HG03442 (cell line): Measurements from ENCODE around the gene SHISA6.
"Not testable (repeated sequence)": the region's sequence is repeated elsewhere in the genome, so short reads cannot be mapped to it uniquely, and the experiment has no call there.

Source experiments
- ATAC-seq: cut with Tn5 transposase; IDR thresholded peaks from one replicate; pipeline ENCODE4 v1.9.1; 2021; ENCODE audit warnings: mild to moderate bottlenecking, moderate library complexity; ENCODE audit not compliant: unreplicated experiment

Gene SHISA6

DNA sequence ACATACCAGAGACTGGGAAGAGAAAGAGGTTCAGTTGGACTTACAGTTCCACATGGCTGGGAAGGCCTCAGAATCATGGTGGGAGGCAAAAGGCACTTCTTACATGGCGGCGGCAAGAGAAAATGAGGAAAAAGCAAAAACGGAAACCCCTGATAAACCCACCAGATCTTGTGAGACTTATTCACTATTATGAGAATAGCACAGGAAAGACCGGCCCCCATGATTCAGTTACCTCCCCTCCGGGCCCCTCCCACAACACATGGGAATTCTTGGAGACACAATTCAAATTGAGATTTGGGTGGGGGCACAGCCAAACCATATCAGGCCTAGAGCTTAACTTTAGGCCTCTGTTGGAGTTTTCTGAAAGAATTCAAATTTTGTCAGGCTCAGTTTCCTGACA lies 60.9 kb downstream of the SHISA6 start:
- not testable (repeated sequence) for ATAC-seq

GRCh38 chr17:11302401-11303186 lies 61.6 kb downstream of the SHISA6 start:
- ATAC-seq: no peak

DNA sequence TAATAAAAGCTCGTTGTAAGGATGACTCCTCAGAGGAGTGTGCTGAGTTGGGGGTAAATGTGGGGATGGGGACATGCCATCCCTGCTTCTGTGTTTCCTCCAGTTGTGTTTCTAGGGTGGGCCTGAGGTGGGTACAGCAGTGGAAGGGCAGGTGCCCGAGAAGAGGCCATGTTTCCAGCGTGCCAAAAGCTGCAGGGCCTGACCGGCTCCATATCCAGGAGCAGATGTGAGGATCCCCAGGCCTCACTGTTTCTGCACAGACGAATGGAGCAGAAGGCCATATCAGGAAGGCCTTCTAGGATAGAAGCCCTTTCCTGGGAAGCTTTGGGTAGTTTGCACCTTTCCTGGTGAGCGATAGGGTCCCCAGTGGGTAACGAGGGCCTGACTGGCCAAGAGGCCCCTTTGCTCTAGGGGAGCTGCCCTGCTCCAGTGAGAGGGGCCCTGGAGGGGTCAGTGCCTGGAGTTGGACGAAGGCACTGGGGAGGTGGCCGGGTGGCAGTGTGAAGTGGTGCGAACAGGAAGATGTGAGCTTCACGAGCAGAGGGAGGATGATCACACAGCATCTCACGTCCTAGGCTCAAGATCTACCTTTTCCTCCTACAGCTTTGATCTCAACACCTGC lies 62.9 kb downstream of the SHISA6 start:
- ATAC-seq: no peak

GRCh38 chr17:11304568-11304967 lies 63.6 kb downstream of the SHISA6 start:
- no peak for ATAC-seq

GRCh38 chr17:11305524-11305923 lies 64.5 kb downstream of the SHISA6 start:
- ATAC-seq: no peak

GRCh38 chr17:11308531-11308930 lies 67.5 kb downstream of the SHISA6 start:
- ATAC-seq: no peak

DNA sequence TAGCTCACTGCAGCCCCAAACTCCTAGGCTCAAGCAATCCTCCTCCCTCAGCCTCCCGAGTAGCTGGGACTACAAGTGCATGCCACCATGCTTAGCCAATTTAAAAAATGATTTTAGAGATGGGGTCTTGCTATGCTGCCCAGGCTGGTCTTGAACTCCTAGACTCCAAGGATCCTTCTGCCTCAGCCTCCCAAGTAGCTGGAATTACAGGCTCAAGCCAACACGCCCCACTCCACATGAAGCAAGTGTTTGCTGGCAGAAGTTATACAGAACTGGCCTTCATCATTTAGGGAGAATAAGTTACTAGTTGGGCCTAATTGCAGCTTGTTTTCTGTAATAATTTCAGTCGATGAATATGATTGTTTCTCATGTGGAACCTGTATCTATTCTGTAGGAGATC lies 68.0 kb downstream of the SHISA6 start:
- no peak for ATAC-seq

DNA sequence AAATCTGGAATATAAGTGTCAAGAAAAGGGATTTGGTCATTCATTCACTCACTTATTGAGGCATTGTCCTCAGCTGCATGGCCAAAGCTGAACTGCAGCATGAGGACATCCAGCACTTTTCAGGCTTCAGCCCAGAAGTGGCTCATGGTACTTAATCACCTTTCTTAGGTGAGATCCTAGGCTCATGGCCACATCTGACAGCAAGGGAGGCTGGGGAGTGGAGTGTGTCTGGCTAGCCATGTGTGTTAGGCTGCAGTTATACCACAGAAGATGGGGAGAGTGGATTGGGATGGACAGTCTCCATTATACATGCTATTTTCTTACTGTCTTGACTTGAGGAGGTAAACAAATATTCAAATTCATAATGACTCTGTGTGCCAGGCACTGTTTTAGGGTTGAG lies 68.8 kb downstream of the SHISA6 start:
- ATAC-seq: no peak

- not testable (repeated sequence) for ATAC-seq
Measured at GRCh38 chr17:11316451-11316850, 75.4 kb downstream of the SHISA6 start.

DNA sequence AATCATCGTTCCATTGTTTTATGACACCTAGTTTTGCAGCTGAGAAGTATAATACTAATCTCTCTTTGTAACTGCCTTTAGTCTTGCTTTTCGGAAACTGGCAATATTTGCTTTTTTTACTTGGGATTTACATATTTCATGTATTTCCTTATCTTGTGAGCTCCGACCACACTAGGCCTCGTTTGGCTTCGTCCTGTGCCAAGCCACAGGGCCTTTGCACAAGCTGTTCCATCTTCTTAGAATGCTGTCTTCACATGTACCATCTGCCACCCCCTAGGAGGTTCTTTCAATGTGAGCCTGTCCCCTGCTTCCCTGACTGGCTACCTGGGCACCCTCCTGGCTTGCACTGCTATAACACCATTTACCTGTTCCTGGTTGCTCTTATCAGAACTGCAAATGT lies 77.2 kb downstream of the SHISA6 start:
- ATAC-seq: no peak

DNA sequence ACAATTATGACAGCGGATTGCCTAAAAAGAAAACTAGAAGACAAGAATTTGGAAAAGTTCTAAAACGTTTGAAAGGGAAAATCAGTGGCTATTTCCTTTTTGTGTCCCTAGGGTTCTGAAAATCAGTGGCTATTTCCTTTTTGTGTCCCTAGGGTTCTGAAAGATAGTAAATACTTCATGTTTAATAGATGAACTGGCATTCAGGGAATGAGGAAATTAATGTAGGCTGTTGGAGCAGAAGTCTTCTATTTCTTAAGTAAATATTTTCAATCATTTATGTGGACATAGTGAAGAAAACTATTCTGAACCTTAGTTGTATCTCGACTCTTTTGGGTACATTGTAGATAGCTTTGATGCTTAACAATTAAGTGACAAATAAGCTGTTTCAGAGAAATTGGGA lies 78.9 kb downstream of the SHISA6 start:
- no peak for ATAC-seq

- ATAC-seq: no peak
Measured at GRCh38 chr17:11324021-11324420, 83.0 kb downstream of the SHISA6 start.

GRCh38 chr17:11324846-11325420 lies 83.9 kb downstream of the SHISA6 start:
- ATAC-seq: no peak

DNA sequence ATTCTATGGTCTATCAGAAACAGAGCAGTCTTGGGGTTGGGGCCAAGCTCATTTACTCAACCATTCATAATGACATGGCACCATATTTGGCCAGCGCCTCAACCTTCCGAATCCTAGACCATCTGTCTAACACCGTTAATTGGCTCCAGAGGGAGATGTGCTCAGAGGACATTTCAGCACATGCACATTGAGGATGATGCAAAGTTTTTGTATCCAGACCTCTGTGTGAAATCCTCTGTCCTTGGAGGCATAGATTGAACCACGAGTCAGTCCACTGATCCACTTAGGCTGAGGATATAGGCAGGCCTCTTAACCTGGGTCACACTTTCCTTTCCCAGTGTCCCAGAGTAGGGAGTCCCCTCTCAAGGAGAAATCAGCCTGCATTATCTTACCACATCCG lies 85.5 kb downstream of the SHISA6 start:
- no peak for ATAC-seq

- ATAC-seq: no peak
Measured at GRCh38 chr17:11328770-11329169, 87.8 kb downstream of the SHISA6 start.

DNA sequence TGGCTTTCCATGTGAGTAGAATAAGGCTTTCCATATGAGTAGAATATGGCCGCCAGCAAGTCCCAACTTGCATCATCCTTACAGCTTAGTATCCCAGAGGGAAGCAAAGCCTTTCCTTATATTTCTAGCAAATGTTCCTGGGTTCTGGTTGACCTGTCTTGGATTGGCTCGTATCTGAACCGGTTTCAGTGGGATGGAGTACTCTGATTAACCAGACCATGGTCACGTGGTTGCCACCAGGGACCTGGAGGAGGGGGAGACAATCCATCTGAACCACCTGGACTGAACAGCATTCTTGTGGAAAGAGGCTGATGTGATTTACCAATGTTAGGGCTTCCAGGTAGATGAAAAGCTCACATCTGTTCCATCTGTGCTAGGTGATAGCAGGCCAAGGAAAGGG lies 89.0 kb downstream of the SHISA6 start:
- no peak for ATAC-seq

- no peak for ATAC-seq
Measured at GRCh38 chr17:11330826-11331225, 89.8 kb downstream of the SHISA6 start.

DNA sequence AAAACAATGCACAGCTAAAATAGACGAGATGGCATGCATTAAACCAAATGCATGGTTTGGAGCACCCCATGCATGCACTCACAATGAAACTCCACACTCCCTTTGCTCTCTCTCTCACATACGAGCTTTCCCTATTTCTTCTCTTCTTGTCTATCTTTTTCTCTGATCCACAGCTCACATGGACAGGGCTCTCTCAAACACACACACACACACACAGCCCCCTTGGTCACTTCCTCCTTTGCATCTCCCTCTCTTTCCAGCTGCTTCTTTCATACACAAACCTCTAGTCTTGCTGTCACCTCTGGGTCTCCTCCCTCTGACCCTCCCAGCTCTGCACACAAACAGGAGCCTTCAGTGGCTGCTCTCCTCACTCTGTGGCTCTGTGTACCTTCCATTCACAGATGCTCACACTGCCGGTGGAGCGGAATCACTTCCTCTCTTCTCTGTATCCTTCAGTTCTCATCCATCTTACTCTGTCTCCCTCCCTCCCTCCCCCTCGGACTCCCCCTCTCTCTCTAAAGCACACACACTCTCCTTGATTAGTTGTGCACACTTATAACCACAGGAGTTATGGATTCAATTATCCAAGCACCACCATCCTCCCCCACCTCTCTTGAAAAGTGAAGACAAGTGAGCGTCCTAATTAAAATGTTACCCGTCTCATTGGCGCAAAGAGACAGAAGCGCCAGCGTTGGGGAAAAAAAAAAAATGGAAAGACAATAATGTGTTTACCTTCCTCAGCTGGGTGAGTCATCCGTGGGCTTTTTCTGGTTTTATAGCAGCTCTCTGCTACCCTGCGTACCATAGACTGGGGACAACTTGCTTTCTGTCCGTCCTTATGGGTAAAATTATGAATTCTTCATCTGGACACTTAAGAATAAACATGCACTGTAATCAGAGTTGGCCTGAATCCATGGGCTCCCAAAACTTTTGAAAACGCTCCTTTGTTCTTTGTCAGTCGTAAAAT lies 90.8 kb downstream of the SHISA6 start:
- no peak for ATAC-seq

DNA sequence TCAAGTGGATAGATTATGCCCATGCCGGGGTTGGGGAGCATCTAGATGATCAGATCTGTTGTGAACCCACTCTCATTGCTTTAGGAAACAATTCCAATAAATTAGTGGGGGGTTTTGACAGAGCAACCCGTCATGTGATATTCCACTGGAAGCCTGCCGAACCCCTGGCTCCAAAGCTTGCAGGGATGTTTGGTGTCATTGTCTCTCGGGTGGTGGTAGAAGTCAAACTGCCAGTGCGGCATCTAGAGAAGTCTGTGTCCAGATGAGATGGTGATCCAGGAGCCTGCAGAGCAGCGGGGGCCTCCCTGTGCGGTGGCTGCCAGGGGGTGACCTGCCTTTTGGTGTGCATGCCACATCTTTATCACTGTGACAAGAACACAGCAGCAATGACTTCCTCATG lies 91.7 kb downstream of the SHISA6 start:
- ATAC-seq: no peak

GRCh38 chr17:11334493-11334892 lies 93.5 kb downstream of the SHISA6 start:
- ATAC-seq: no peak

GRCh38 chr17:11336290-11336689 lies 95.3 kb downstream of the SHISA6 start:
- ATAC-seq: no peak
